GM21717 (cell line): ENCODE measurements around the gene SLC25A10.
"Not testable (repeated sequence)": the region's sequence is repeated elsewhere in the genome, so short reads cannot be mapped to it uniquely, and the experiment has no call there.

Source experiments
- ATAC-seq: cut with Tn5 transposase; IDR thresholded peaks from one replicate; pipeline ENCODE4 v1.9.1; 2021; ENCODE audit warnings: mild to moderate bottlenecking, moderate library complexity; ENCODE audit not compliant: unreplicated experiment

The SLC25A10 gene

DNA sequence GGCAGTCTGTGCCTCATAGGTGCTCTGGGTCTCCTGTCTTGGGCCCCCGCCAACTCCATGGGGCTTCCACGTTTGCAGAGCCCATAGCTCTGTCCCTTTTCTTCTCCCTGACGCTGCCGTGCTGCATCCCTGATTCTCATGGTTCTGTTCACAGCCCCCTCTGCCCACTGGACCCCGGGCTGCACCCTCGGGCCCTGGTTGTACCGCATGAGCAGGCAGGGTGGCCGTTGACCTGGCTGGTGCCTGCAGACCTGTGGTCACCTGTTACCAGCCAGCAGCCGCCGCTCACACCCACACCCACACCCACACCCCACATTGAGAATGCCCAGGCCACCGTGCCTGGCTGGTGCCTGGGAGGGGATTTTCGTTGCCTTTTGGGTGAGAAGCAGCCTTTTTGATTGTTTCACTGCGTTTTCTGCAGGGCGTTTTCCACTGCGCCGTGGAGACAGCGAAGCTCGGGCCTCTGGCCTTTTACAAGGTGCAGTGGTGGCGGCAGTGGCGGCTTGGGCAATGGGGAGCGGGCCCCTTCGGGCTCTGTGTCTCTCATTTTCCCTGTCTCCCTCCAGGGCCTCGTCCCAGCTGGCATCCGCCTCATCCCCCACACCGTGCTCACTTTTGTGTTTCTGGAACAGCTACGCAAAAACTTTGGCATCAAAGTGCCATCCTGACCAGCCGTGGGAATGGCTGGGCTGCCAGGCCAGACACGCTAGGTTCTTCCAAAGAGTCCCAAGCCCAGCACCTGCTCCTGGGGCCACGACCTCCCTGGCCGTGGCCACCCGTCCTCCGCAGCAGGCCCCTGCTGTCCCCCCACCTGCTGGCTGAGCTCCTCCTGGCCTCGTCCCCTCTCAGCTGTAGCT, 7.6 kb downstream of the SLC25A10 start:
- no peak for ATAC-seq

DNA sequence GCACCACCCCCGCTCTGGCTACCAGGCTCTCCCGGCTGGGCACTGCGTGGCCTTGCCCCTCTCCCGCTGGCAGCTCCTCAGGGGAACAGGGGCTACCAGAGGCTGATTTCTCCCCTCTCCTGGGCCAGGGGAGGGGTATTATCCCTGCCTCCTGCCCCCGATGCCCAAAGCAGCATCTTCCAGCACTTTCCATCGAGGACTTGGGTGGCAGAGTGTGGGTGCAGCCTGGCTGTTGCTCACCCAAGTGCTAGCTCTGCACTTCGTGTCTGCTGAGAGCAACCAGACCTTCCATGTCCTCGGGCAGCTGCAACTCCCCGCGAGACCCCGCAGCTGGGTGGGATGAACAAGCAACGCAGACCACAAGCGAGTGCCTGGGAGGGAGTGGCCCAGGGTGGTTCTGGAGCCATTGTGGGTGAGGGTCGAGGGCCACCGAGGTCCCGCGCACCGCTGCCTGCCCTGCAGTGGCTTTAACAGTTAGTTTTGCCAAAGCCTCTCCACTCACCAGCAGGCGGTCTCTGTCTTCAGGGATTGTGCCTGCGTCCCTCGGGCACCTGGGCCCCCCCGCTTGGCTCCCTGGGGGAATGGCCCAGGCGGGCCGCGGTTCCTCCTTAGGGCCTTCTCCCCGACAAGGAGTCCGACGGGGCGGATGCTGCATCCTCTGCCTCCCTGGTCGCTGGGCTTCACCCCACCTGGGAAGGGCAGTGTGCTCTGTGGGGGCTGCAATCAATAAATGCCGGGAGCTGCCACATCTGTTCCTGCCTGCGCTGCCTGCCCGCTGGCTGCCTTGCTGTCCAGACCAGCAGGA, 8.4 kb downstream of the SLC25A10 start:
- ATAC-seq, result no peak

GRCh38 chr17:81722184-81723120, 10.4 kb downstream of the SLC25A10 start:
- no peak for ATAC-seq

GRCh38 chr17:81723651-81724209, 11.6 kb downstream of the SLC25A10 start:
- no peak for ATAC-seq

GRCh38 chr17:81725439-81725838, 13.4 kb downstream of the SLC25A10 start:
- no peak for ATAC-seq

DNA sequence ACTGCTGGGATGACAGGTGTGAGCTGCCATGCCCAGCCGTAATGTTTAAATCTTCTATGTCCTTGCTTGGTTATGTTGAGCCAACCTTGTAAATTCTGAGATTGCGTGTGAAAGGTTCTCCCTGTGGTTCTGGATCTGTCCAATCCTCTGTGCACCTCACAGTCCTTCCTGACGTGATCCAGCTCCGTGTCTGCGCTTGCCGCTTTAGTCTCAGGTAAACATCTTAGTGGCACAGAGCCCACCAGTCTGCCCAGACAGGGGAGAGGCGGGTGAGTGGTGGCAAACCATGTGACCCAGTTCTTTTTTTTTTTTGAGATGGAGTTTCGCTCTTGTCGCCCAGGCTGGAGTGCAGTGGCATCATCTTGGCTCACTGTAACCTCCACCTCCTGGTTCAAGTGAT, 13.9 kb downstream of the SLC25A10 start:
- no peak for ATAC-seq

- ATAC-seq, result no peak
Measured at GRCh38 chr17:81727324-81728031, 15.4 kb downstream of the SLC25A10 start.

DNA sequence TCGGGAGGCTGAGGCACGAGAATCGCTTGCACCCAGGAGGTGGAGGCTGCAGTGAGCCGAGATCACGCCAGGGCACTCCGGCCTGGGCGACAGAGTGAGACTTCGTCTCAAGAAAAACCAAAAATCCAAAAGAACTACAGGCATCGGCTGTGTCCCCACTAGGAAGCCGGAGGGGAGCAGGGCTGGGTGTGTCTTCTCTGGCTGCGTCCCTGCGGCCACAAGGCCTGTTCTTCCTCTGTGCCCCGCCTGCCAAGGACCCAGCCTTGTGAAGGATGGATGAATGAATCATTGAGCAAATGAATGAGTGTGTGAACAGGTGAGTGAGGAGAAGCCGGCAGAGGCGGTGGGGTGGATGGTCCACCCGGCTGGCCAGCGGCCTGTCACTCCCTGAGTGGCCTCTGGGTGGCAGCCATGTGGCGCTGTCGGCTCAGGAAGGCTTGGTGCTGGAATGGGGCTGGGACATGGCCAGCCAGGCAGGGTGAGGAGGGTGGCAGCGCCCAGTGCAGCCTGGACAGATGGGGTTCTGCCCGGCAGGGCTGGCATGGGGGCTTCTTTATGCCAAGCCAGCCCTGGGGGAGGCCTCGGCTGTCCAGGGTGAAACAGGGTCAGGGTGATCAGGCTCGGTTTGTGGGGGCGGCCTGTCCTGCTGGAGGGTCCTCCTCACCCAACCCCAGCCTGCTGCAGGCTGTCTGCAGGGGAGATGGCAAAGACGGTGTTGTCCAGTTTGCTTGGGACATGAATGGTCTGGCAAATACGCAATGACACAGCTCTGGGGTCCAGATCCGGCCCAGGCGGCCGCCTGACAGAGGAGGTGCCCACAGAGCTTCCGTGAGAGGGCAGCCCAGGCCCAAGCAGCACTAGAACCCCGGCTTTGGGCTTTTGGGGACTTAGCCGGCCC, 21.7 kb downstream of the SLC25A10 start:
- ATAC-seq, result no peak

GRCh38 chr17:81734405-81735263, 22.6 kb downstream of the SLC25A10 start:
- ATAC-seq, result no peak

- no peak for ATAC-seq
Measured at GRCh38 chr17:81735264-81736102, 23.4 kb downstream of the SLC25A10 start.

DNA sequence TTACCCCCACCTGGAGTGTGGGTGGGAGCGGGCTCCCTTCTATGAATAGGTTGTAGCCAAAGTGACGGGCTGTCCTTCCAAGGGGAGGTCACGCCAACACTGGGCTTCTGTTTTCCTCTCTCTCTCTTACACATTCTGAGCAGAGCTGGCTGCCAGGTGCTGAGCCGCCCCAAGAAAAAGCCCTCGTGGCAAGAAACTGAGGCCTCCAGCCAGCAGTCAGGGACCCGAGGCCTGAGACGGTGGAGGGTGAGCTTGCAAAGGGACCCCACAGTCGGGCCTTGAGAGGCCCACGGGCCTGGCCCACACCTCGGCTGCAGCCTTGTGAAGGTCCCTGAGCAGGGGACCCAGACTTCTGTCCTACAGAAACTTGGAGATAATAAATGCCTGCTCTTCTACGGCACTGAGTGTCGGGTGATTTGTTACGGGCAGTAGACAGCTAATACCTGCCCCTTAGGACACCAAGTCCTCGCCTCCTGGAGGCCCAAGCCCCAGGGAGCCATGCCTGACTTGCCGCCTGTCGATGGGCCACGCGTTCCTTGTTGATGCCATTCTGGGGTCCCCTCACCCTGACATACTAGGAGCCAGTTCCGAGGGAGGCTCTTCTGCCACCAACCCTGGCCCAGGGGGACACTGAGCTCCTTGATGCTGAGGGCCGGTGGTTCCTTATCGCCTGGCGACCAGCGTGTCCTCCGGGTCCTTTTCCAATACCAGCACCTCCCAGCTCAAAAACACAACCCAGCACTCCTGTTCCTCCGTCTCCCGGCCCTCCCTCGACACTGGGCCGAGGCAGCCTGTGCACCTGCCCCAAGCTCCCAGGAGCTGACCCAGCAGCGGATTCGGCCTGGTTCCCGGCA, 26.1 kb downstream of the SLC25A10 start:
- no peak for ATAC-seq

DNA sequence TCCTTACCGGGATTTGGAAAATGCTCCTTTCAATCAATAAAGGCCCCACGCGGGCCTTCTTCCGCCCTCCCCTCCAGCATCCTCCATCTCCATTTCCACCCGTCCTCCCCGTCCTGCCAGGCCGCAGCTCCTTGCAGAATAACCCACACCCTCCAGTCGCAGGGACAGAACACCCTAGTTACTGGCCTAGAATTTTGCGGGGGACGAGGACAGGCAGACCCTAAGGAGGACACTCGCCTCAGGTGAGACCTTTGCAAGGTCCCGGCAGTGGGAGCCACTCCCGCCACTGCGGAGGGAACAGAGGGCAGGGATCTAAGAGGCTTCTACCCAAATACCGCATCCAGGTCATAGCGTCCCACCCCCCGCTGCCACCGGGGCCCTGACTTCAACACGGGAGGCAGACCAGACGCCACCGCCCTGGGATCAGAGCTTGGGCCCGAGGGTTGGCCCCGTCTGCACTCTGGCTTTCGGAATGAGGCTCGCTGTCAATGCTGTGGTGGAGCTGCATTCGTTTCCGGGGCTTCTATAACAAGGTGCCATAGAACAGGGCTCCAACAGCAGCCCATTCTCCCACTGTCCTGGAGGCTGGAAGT, 26.8 kb downstream of the SLC25A10 start:
- ATAC-seq, result no peak

DNA sequence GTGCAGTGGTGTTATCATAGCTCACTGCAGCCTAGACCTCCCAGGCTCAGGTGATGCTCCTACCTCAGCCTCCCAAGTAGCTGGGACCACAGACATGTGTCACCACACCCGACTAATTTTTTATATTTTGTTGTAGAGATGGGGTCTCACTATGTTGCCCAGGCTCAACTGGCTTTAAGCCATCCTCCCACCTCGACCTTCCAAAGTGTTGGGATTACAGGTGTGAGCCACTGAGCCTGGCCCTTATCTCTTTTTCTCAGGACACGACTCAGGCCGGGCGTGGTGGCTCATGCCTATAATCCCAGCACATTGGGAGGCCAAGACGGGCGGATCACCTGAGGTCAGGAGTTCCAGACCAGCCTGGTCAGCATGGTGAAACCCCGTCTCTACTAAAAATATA, 27.5 kb downstream of the SLC25A10 start:
- ATAC-seq, result not testable (repeated sequence)

DNA sequence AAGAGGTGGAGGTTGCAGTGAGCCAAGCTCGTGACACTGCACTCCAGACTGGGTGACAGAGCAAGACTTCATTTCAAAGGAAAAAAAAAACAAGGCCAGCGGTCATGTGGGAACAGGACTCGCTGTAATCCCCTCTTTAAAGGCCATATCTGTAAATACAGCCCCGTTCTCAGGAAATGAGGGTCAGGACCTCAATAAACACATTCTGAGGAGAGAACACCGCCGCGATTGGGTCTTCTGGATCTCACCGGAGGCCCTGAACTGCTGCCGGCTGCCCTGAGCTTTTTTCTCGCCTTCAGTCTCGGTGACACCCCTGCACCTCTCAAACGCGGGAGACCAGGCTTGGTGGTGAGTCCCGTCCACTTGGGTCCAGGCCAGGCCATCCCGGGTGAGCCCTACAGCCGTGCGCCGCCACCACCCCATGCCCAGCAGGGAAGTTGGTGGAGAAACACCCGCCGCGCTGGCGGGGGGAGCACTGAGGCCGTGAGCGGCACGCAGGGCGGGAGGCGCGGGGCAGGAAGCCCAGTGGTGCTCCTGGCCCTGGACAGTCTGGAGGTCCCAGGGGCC, 28.4 kb downstream of the SLC25A10 start:
- no peak for ATAC-seq

DNA sequence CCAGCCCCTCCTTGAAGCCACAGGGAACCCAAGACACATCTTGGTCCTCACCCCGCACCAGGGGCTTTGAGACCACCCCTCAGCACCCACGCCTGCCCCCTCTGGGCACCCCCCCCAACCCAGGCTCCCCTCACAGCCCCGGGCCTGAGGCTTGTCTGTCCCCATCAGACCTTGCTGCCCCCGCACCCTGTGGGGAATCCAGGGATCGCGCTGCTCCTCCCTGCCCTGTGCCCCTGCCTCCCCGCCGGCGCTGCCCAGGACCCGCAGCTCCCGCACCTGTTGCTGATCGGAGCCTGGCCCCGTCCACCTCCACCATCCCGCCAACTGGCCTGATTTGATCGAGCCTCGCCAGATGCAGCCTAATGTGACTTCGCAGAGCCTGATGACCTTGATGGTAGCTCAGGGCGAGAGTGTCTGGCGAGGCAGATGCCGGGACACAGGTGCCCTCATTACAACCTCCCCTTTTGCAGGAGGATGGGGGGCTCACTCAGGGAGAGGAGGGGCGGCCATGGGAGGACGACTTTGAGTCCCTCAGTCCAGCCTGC, 29.0 kb downstream of the SLC25A10 start:
- ATAC-seq, result no peak
